ENCODE data around the gene SFN.
"Not testable (repeated sequence)": the region's sequence is repeated elsewhere in the genome, so short reads cannot be mapped to it uniquely, and the experiment has no call there.

Gene SFN

DNA sequence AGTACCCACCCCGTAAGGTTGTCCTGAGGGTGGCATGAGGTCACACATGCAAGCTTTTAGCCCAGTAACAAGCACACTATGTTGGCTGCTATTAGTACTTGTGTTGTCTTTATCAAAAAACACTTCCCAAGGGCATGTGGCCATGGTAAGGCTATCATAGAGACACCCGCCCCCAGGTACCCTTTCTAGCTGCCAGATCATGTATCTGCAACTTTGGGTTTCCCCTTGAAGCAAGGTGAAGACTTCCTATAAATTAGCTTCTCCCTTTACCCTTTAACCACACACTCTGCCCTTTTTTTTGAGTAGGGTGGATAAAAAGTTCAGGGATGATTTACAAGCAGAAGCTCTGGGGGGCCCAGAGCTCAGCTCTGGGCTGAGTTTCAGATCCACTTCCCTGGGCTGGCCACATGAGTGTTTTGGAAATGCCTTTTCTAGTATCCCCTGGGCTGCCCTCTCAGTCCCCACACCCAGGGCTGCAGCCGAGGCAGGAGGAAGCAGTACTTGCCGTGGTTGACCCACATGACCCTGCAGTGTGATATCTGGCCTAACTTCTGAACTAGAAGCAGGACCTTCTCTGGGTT is 34.4 kb upstream of the SFN start:
- H3K4me1 ChIP-seq (ENCODE audit: control insufficient read depth in 2 of 2, insufficient read depth in 2 of 2, low read length in 2 of 2), result peaks cover 31 to 35% of the 10 kb centered on the region in 2 donors
- H3K4me3 ChIP-seq (ENCODE audit: low read length in 2 of 2), result peak overlapping the region in 1 of 2 donors; percentile 32
- H3K9ac ChIP-seq (ENCODE audit: low read depth in 1 of 2, low read length in 2 of 2), result no peak overlapping the region
- H3K36me3 ChIP-seq (ENCODE audit: control insufficient read depth in 2 of 2, insufficient read depth in 2 of 2, low read length in 2 of 2), result peaks cover 18 to 21% of the 10 kb centered on the region in 2 donors
- no peaks in the 10 kb centered on the region for H3K27me3 ChIP-seq (ENCODE audit: control insufficient read depth in 2 of 2, insufficient read depth in 2 of 2, low read length in 2 of 2)
- H3K9me3 ChIP-seq (ENCODE audit: control insufficient read depth in 2 of 2, low read length in 2 of 2), result no peaks in the 10 kb centered on the region
- peak overlapping the region; percentile 9 to 40 for H3K27ac ChIP-seq (ENCODE audit: low read depth in 2 of 2, low read length in 2 of 2)

DNA sequence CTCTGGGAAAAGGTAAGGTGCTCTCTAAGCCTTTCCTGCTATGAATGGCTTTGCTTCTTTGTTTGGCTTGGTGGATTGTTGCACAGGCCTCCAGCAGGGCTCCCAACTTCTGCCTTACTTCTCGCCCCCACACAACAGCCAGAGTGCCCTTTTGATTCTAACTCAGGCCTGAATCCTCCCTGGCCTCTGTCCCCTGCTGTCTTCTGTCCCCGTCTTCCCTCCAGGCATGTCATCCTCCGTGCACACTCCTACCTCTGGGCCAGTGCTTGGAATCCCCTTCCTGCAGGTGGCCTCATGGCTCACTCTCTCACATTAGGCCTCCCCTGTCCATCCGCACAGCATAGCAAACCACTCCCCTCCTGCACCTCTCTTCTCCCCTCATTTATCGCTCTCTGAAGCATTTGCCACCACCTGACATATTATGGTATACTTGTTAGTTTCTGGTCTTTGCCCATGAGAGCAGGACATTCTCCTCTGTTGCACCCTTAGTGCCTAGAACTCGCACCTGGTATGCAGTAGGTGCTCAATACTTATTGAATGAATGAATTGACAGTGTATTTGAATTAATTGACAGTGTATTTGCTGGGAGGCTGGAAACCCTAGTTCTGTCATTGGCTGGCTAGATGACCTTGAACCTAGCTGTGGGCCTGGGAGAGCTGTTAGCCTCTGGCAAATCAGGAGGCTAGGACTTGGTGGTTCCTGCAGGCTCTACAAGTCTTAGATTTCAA is 33.6 kb upstream of the SFN start:
- Histone ChIP-seq H3K36me3 (ENCODE audit: control insufficient read depth in 2 of 2, insufficient read depth in 2 of 2, low read length in 2 of 2) (peaks cover 25 to 26% of the 10 kb centered on the region in 2 donors), H3K4me3 (ENCODE audit: low read length in 2 of 2) (peak overlapping the region in 1 of 2 donors; percentile 32), H3K9ac (ENCODE audit: low read depth in 1 of 2, low read length in 2 of 2) (no peak overlapping the region), H3K27me3 (ENCODE audit: control insufficient read depth in 2 of 2, insufficient read depth in 2 of 2, low read length in 2 of 2) (no peaks in the 10 kb centered on the region), H3K9me3 (ENCODE audit: control insufficient read depth in 2 of 2, low read length in 2 of 2) (no peaks in the 10 kb centered on the region), H3K4me1 (ENCODE audit: control insufficient read depth in 2 of 2, insufficient read depth in 2 of 2, low read length in 2 of 2) (peaks cover 35 to 40% of the 10 kb centered on the region in 2 donors), H3K27ac (ENCODE audit: low read depth in 2 of 2, low read length in 2 of 2) (peak overlapping the region in 1 of 2 donors; percentile 40)

DNA sequence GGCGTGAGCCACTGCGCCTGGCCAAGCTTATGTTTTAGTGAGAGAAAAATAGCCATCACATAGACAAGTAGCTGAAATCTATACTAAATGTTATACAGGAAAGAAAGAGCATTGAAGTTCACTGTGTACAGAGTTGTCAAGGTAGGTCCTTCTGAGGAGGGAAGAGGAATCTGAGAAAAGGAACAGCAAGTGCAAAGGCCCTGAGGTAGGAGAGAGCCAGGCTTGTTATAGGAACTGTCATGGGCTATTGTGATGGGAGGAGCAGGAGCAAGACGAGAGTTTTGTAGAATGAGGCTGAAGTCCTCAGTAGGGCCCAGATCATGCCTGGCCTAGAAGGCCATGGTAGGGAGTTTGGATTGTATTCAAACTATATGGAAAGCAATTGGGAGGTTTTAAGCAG is 31.9 kb upstream of the SFN start:
- H3K9me3 ChIP-seq (ENCODE audit: control insufficient read depth in 2 of 2, low read length in 2 of 2), result no peaks in the 10 kb centered on the region
- no peak overlapping the region for H3K9ac ChIP-seq (ENCODE audit: low read depth in 1 of 2, low read length in 2 of 2)
- H3K4me1 ChIP-seq (ENCODE audit: control insufficient read depth in 2 of 2, insufficient read depth in 2 of 2, low read length in 2 of 2), result peaks cover 29 to 30% of the 10 kb centered on the region in 2 donors
- H3K27ac ChIP-seq (ENCODE audit: low read depth in 2 of 2, low read length in 2 of 2), result no peak overlapping the region
- no peak overlapping the region for H3K4me3 ChIP-seq (ENCODE audit: low read length in 2 of 2)
- H3K36me3 ChIP-seq (ENCODE audit: control insufficient read depth in 2 of 2, insufficient read depth in 2 of 2, low read length in 2 of 2), result peaks cover 32 to 40% of the 10 kb centered on the region in 2 donors
- H3K27me3 ChIP-seq (ENCODE audit: control insufficient read depth in 2 of 2, insufficient read depth in 2 of 2, low read length in 2 of 2), result no peaks in the 10 kb centered on the region

DNA sequence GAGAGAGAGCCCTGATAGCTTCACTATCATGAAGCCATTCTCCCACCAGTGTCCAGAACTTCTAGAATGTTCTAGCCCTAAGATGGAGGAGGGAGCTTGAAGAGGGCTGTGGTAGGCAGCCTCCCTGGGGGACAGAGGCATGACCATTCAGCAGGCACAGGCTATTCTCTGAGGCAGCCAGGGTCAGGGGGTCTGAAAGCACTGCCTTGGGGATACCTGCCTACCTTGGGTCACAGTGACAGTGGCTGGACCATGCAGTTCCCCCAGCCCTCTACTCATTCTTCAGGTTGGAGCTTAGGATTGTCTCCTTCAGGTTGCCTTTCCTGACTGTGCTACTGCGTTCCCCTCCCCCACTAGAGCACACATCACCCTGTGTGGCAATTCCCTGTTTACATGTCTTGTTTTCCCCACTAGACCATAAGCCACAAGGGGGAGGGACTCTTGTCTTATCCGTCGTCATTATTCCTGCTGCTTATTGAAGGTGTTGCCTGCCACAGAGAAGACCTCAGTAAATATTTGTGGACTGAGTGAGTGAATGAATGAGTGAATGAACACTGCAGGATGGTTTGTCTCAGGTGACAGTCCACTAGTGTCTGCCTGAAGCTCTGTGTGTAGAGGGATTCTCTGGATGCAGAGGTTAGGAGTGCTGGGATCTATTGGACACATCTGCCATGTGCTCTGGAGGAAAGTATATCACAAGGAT is 31.3 kb upstream of the SFN start:
- Histone ChIP-seq H3K27ac (ENCODE audit: low read depth in 2 of 2, low read length in 2 of 2) (peak overlapping the region in 1 of 2 donors; percentile 38), H3K4me1 (ENCODE audit: control insufficient read depth in 2 of 2, insufficient read depth in 2 of 2, low read length in 2 of 2) (peaks cover 26 to 27% of the 10 kb centered on the region in 2 donors), H3K9ac (ENCODE audit: low read depth in 1 of 2, low read length in 2 of 2) (peak overlapping the region in 1 of 2 donors; percentile 15), H3K36me3 (ENCODE audit: control insufficient read depth in 2 of 2, insufficient read depth in 2 of 2, low read length in 2 of 2) (peaks cover 34 to 43% of the 10 kb centered on the region in 2 donors), H3K27me3 (ENCODE audit: control insufficient read depth in 2 of 2, insufficient read depth in 2 of 2, low read length in 2 of 2) (no peaks in the 10 kb centered on the region), H3K9me3 (ENCODE audit: control insufficient read depth in 2 of 2, low read length in 2 of 2) (no peaks in the 10 kb centered on the region), H3K4me3 (ENCODE audit: low read length in 2 of 2) (no peak overlapping the region)

DNA sequence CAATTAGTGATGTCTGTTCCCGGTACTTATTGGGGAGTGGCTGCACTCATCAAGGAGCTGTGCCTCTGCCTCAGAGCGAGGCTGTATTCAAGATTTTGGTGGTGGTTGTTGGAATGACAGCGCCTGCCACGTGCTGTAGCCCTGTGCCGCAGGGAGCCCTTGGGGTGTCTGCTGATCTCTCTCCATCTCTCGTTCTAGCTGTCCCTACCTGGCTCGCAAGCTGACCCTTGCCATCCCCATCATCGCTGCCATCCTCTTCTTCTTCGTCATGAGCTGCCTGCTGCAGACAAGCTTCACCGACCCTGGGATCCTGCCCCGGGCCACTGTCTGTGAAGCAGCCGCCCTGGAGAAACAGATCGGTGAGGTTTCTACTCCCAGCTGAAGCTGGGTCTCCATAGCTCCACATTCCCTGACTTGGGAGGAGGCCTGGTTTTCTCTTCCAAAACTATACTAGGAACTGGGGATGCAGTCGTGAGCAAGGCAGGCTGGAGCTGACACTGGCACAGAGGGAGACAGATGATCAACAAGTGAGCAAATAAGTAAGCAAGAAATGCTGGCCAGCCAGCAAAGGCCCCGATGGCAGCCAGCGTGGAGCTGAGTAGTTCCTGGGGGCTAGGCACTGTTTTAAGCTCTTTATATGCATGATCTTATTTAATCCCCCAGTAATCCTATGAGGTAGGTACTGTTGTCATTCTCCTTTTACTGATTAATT is 30.5 kb upstream of the SFN start:
- Histone ChIP-seq H3K36me3 (ENCODE audit: control insufficient read depth in 2 of 2, insufficient read depth in 2 of 2, low read length in 2 of 2) (peaks cover 34 to 43% of the 10 kb centered on the region in 2 donors), H3K27ac (ENCODE audit: low read depth in 2 of 2, low read length in 2 of 2) (peak overlapping the region in 1 of 2 donors; percentile 38), H3K9ac (ENCODE audit: low read depth in 1 of 2, low read length in 2 of 2) (no peak overlapping the region), H3K27me3 (ENCODE audit: control insufficient read depth in 2 of 2, insufficient read depth in 2 of 2, low read length in 2 of 2) (no peaks in the 10 kb centered on the region), H3K4me3 (ENCODE audit: low read length in 2 of 2) (no peak overlapping the region), H3K9me3 (ENCODE audit: control insufficient read depth in 2 of 2, low read length in 2 of 2) (no peaks in the 10 kb centered on the region), H3K4me1 (ENCODE audit: control insufficient read depth in 2 of 2, insufficient read depth in 2 of 2, low read length in 2 of 2) (peaks cover 25 to 26% of the 10 kb centered on the region in 2 donors)

DNA sequence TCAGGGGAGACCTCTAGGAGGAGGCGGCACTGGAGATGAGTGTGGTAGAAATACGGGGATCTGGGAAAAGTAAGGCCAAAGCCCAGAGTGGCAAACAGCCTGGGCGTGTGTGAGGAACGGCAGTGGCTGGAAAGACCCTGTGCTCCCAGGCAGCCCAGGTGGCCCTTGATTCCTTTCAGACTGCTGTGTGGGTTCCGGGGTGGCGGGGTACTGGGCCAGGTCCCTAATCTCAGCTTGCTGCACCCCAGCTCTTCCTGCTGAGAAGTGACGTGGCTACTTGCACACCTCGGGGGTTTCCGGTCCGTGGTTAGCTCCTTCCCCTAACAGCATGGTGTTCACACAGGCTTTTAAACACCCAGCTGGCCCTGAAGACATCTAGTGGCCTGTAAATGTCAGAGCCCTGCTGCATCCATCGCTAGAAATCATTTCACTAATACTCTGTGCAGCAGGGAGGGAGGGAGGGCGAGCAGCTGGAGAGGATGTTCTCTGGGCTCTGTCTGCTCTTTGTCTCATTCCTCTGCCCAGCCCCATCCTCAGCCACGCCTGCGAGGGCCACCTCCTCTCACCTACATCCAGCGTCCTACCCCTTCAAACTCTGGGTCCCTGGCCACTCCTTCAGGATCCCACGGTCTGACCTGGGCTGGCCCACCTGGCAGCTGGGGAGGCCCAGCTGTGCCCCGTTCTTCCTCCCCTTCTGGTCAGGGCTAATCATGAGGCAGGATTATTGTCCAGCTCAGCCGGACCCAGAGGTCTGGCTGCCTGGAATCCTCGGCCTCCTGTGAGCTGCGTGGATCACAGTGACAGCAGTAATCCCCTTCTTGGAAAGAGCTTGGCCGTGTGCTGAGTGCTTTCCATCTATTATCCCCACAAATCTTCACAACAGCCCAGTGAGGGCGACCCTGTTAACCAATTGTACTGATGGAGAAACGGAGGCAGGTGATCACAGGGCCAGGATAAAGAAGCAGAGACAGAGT is 29.2 kb upstream of the SFN start:
- no peaks in the 10 kb centered on the region for H3K9me3 ChIP-seq (ENCODE audit: control insufficient read depth in 2 of 2, low read length in 2 of 2)
- peak overlapping the region; percentile 71 to 80 for H3K27ac ChIP-seq (ENCODE audit: low read depth in 2 of 2, low read length in 2 of 2)
- no peaks in the 10 kb centered on the region for H3K27me3 ChIP-seq (ENCODE audit: control insufficient read depth in 2 of 2, insufficient read depth in 2 of 2, low read length in 2 of 2)
- H3K4me1 ChIP-seq (ENCODE audit: control insufficient read depth in 2 of 2, insufficient read depth in 2 of 2, low read length in 2 of 2), result peaks cover 15 to 17% of the 10 kb centered on the region in 2 donors
- H3K36me3 ChIP-seq (ENCODE audit: control insufficient read depth in 2 of 2, insufficient read depth in 2 of 2, low read length in 2 of 2), result peaks cover 34 to 48% of the 10 kb centered on the region in 2 donors
- peak overlapping the region; percentile 45 to 56 for H3K9ac ChIP-seq (ENCODE audit: low read depth in 1 of 2, low read length in 2 of 2)
- H3K4me3 ChIP-seq (ENCODE audit: low read length in 2 of 2), result peak overlapping the region in 1 of 2 donors; percentile 54

DNA sequence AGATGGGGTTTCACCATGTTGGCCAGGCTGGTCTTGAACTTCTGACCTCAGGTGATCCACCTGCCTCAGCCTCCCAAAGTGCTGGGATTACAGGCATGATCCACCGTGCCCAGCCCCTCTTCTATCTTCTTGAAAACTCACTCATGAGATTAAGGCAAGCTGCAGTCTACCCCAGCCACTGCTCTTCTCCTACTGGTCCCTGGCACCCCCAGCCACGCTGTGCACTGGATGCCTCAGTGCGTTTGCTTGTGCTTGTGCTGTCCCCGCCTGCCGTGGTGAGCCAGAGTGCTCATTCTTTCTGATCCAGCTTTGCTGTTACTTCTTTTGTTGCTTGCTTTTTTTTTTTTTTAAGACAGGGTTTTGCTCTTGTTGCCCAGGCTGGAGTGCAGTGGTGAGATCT is 25.3 kb upstream of the SFN start:
- not testable (repeated sequence) for H3K9me3 ChIP-seq (ENCODE audit: control insufficient read depth in 2 of 2, low read length in 2 of 2); H3K4me3 ChIP-seq (ENCODE audit: low read length in 2 of 2); H3K27me3 ChIP-seq (ENCODE audit: control insufficient read depth in 2 of 2, insufficient read depth in 2 of 2, low read length in 2 of 2); H3K27ac ChIP-seq (ENCODE audit: low read depth in 2 of 2, low read length in 2 of 2); H3K9ac ChIP-seq (ENCODE audit: low read depth in 1 of 2, low read length in 2 of 2)
- Histone ChIP-seq H3K4me1 (ENCODE audit: control insufficient read depth in 2 of 2, insufficient read depth in 2 of 2, low read length in 2 of 2) (peaks cover 8 to 10% of the 10 kb centered on the region in 2 donors), H3K36me3 (ENCODE audit: control insufficient read depth in 2 of 2, insufficient read depth in 2 of 2, low read length in 2 of 2) (peaks cover 28 to 54% of the 10 kb centered on the region in 2 donors)

DNA sequence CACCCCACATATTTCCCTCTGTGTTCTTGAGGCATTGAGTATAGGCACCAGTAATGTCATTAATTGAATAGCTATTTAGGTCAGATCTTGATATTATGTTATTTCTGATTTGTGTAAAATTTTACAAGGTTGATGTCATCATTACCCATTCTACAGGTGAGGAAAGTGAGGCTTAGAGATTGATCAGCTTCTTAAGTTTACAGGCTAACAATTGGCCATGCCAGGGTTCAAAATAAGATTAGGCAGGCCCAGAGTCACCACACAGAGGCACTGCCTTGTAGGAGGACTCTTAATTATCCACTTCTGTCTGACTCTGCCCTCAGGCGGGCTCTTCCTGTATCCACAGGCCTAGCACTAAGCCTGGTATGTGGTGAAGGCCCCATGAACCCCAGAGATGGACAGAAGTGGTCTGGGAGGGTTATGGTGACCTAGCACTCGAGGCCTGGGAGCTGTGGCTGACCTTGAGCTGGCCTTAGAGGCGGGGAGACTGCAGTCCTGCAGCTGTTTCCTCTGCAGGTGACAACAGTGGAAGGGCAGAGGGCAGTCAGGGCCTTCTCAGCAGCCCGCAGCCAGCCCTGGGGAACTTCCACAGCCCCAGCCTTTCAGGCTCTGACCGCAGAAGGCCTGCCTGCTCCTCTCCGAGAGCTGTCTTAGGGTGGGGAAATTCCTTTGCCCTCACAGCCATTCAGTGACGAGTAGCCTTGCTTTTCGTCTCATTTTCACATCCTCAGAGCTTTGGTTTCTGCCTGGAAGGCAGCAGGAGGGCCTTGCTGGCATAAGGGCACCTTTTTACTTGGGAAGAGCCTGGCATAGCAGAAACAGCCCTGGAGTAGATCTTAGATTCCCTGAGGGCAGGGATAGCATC is 24.2 kb upstream of the SFN start:
- Histone ChIP-seq H3K9ac (ENCODE audit: low read depth in 1 of 2, low read length in 2 of 2) (no peak overlapping the region), H3K36me3 (ENCODE audit: control insufficient read depth in 2 of 2, insufficient read depth in 2 of 2, low read length in 2 of 2) (peaks cover 18 to 50% of the 10 kb centered on the region in 2 donors), H3K27me3 (ENCODE audit: control insufficient read depth in 2 of 2, insufficient read depth in 2 of 2, low read length in 2 of 2) (no peaks in the 10 kb centered on the region), H3K4me1 (ENCODE audit: control insufficient read depth in 2 of 2, insufficient read depth in 2 of 2, low read length in 2 of 2) (peaks cover 7 to 8% of the 10 kb centered on the region in 2 donors), H3K27ac (ENCODE audit: low read depth in 2 of 2, low read length in 2 of 2) (peak overlapping the region in 1 of 2 donors; percentile 80), H3K9me3 (ENCODE audit: control insufficient read depth in 2 of 2, low read length in 2 of 2) (no peaks in the 10 kb centered on the region), H3K4me3 (ENCODE audit: low read length in 2 of 2) (no peak overlapping the region)

Measured in mucosa of rectum (tissue), 2 donors.